ENCODE data around the gene CHRD. TPM values are rescaled to one million over a fixed set of nuclear protein-coding genes. Genes with fewer than 3 reads are reported as not detected.

Gene CHRD
- polyA plus RNA-seq, 3 donors = 8.2 to 9.9 (median 8.9) TPM

DNA sequence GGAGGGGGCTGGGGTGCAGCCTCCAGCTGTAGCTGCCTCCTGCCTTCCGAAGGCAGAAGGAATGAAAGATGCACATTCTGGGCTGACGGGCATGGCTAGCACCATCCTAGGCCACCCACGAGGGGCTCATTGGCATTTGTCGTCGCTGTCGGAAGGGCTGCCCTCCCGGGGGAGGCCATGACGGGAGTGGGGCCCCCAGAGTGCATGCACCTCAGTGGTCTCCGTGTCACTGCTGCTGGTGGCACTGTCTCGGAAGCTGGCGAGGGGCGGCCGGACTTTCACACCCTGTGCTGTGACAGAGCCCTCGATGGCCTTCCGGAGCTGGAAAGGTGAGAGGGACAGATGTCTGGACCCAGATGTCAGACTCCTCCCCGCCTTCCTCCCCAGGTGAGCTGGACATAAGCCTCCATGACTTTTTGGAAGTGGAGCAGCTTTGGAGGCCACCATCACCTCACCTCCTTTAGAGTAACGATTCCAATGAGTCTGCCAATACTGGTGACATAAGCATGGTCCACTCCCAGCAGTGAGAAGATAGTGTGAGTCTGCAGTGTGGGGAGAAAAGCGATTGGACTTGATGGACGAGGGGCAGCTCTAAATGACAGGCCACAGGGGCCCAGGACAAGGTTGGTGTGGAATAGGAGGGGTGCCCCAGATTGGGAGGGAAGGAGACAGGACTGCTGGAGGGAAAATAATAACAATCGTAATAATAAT lies 33.2 kb upstream of the CHRD start:
- DNase-seq (ENCODE audit: low read depth in 3 of 3, low spot score in 2 of 3) = no peak

- DNase-seq (ENCODE audit: low read depth in 3 of 3, low spot score in 2 of 3) = no peak
These were observed 32.4 kb upstream of the CHRD start for GRCh38 chr3:184347321-184348056.

DNA sequence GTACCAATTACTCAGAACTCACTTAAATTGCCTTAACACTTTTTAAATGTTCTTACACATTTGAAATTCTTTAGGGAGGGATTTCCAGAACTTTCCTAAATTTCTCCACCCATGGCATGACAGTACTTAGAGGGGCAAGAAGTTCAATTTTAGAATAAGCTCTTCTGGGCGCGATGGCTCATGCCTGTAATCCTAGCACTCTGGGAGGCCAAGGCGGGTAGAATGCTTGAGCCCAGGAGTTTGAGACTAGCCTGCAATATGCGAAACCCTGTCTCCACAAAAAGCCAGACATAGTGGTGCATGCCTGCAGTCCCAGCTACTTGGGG lies 31.8 kb upstream of the CHRD start:
- no peak for DNase-seq (ENCODE audit: low read depth in 3 of 3, low spot score in 2 of 3)

DNA sequence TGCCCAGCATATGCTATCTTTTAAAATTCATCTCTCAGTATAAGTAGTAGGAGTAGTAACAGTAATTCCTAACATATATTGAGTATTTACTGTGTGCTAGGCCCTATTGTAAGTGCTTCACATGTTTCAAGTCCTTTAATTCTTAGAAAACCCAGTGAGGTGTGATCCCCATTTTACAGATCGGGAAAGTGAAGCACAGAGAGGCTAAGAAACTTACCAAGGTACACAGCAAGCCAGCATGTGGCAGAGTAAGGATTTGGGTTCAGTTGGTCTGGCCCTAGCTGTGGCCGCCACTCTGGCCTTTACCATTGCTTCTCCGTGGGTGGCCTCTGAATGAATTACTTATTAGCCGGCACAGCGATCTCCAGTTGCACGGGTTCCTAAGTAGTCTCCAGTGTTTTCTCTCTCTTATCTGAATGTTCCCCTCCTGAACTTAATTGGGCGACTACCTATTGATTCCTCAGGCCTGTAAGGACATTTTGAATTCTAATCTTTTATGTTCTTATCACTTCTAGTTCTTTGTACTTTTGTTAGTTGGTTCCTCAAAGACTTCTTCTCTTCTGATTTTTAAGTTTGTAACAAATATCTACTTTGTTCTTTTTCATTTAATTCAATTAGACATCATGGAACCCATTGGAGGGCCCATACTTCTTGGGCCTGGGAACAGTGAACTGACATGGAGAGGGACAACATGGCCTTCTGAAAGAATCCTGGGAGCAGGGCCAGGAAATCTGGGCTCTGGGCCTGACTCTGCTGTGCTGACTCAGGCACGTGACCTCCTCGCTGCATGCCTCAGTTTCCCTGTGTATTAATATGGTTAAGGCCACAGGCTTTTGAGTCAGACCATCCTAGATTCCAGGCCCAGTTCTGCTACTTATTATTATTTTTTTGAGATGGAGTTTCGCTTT lies 30.0 kb upstream of the CHRD start:
- no peak for DNase-seq (ENCODE audit: low read depth in 3 of 3, low spot score in 2 of 3)

GRCh38 chr3:184350618-184351017 lies 29.2 kb upstream of the CHRD start:
- no peak for DNase-seq (ENCODE audit: low read depth in 3 of 3, low spot score in 2 of 3)

- no peak for DNase-seq (ENCODE audit: low read depth in 3 of 3, low spot score in 2 of 3)
These were observed 28.2 kb upstream of the CHRD start for GRCh38 chr3:184351511-184352148.

DNA sequence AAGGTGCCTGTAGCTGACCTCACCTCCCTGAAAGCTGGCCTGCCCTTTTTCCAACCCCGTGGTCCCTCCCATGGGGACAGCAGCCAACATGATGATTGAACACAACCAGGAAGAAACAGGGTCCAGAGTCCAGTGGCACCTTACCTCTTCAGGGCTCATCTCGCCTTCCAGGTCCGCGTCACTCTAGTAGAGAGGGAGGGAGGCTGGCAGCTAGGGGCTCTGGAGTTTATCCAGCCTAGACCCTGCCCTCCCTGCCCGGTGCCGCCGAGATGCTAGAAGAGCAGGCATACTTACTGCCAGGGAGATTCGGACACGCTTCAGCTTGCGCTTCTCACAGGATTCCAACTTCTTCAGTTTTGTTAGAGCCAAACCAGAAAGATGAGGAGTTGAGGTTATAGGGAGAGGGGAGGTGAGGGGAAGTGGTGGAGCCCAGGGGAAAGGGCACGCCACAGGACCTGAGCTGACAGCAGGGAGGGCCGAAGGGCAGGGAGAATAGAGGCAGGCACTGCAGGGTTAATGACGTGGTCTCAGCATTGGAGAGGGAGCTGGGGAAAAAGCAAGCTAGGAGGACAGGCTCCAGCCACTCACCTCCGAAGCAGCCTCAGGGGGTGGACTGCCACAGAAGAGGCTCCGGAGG lies 27.6 kb upstream of the CHRD start:
- DNase-seq (ENCODE audit: low read depth in 3 of 3, low spot score in 2 of 3) = no peak

GRCh38 chr3:184352897-184353545 lies 26.8 kb upstream of the CHRD start:
- DNase-seq (ENCODE audit: low read depth in 3 of 3, low spot score in 2 of 3) = no peak

DNA sequence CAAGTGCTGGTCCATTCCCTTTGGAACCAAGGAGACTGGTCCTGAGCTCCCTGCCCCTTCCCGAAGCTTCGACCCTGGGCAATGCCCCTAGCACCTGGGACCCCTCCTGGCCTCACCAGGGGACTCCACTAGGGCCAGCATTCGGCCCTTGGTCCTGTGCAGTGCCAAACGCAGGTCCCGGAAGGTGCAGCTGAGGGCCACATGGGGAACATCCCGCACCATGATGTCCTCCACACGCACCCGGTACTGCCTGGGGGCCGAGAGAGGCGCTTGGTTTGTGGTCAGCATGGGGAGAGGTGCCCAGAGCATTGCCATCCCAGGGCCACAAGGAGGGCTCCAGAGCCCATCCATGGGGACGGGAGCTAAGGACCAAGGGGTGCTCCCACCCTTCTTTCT lies 26.3 kb upstream of the CHRD start:
- no peak for DNase-seq (ENCODE audit: low read depth in 3 of 3, low spot score in 2 of 3)

DNA sequence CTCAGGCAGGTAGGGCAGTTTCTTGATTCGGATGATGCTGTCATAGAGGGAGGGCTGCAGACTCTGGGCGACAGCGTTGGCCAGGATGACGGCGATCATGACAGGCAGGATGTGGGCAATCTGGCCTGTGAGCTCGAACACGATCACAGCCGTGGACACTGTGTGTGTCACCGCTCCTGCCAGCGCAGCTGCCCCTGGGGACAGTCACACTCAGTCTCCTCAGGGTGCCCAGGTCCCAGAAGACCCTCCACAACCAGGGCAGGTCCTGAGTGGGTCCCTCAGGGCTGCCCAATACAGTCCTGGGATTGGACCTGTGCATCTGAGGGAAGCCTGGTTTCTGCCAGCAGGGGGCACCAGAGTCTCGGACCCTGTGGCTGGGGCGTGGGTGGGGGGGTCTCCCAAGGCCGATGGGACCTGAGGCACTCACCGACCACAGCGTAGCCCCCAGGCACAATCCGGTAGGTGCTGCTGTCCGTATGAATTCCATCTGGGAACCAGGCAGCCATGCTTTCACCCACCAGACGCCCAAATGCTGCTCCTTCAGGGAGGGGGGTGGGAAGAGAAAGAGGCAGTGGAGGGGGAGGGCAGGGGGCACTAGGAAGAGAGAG lies 25.6 kb upstream of the CHRD start:
- no peak for DNase-seq (ENCODE audit: low read depth in 3 of 3, low spot score in 2 of 3)

GRCh38 chr3:184354754-184355153 lies 25.1 kb upstream of the CHRD start:
- no peak for DNase-seq (ENCODE audit: low read depth in 3 of 3, low spot score in 2 of 3)

DNA sequence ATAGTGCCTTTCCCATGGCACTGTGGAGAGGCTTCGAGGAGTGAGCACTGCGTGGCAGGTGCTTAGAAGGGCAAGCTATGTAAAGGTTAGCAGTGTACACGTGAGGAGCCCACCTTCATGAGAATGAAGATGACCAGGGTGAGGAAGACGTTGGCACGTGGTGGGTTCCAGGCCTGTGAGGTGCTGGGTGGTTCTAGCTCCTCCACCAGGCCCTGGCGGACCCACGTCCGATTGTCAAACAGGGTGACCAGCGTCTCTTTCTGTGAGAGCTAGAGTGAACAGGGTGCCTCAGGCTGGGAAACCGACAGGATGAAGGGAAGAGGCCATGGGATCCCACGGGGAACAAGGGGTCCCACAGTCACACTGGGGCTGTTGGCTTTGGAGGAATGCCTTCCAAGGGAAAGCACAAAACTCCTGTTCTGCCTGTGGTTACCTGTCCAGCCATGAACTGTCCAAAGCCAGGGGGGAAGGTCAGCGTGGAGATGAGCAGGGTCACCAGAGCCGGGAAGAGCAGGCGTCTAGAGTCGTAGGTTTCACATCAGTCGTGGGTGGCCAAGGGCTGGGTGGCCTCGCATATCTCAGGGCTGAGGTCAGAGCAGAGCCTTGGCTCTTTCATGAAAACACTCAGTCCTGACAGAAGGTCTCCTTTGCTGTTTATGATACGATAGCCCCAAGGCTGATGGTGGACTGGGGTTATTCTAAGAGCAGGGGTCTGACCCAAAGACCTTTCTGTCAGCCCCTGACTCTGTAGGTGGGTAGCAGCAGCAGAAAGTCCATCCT lies 24.4 kb upstream of the CHRD start:
- no peak for DNase-seq (ENCODE audit: low read depth in 3 of 3, low spot score in 2 of 3)

- no peak for DNase-seq (ENCODE audit: low read depth in 3 of 3, low spot score in 2 of 3)
These were observed 22.4 kb upstream of the CHRD start for GRCh38 chr3:184357248-184358123.

- DNase-seq (ENCODE audit: low read depth in 3 of 3, low spot score in 2 of 3) = no peak
These were observed 21.6 kb upstream of the CHRD start for GRCh38 chr3:184358124-184358767.

GRCh38 chr3:184358921-184359350 lies 20.9 kb upstream of the CHRD start:
- no peak for DNase-seq (ENCODE audit: low read depth in 3 of 3, low spot score in 2 of 3)

DNA sequence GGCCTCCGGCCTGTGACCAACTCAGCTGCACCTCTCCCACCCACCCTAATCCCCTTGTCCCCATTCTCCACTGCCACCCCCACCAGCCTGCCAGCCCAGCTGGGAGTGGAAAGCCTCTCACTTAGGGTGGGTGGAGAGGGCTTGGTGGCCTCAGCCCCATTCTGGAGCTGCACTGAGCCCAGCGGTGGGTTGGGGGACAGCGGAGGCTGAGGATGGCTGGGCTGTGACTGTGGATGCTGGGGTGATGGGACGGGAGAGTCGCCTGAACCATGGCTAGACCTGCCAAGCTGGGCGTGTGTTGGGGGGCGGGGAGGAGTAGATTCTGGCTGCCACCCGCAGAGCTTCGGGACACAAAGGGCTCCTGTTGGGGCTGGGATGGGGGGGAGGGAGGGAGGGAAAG lies 20.2 kb upstream of the CHRD start:
- DNase-seq (ENCODE audit: low read depth in 3 of 3, low spot score in 2 of 3) = no peak

All from right renal cortex interstitium (tissue), 3 donors.